ENCODE results near the gene AGTRAP. TPM values are rescaled to one million over a fixed set of nuclear protein-coding genes. Genes with fewer than 3 reads are reported as not detected.
A peak's percentile ranks its signal among the peaks of the same experiment; 100 is the strongest.

The AGTRAP gene
- total and polyA plus RNA-seq, 9 of the 15 experiments (the other 6 are each of a cell fraction or from before 2014, with no cell fraction given) = 26.8 to 105 (median 57.5) TPM

DNA sequence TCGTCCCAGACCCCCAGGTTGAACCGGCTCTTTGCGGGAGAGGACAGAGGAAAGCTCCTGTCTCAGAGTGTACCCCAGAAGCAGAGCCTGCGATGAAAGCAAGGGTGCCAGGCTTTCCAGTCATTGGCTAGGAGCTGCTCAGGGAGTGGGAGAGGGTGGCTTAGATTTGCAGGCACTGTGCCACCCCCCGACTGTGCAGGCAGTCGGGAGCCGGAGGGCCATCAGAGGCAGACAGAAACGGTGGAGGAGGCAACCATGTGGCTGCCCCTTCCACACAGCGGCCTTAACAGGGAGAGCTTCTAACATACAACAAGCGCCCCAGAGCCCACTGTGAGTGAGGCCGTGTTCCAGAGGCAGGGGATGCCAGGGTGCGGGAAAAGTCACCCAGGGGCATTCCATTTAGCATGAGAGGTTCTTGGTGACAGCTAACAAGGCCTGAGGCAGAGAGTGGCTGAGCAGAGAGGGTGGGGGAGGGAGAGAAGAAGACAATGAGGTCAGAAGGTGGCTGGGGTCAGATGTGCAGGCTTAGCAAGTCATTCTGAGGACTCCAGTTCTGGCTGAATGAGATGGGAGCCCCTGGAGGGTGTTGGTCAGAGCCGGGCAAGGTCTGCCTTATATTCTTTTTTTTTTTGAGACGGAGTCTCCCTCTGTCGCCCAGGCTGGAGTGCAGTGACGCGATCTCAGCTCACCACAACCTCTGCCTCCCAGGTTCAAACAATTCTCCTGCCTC lies 16.6 kb downstream of the AGTRAP start (continued):
- TF ChIP-seq PTTG1 (tag; IDR thresholded peaks at IDR 0.05; ENCODE audit: low read depth) (no peak), TRIM28 (IDR thresholded peaks at IDR 0.05) (no peak), KDM2B (CRISPR knock-in tag; IDR thresholded peaks at IDR 0.05) (no peak), CBFA2T2 (conservative IDR thresholded peaks at IDR 0.05) (0 out of 2 replicates have a peak, but pooled peaks have one; percentile 22), NRF1 (conservative IDR thresholded peaks at IDR 0.05 in 1 of 2, IDR thresholded peaks at IDR 0.05 in 1 of 2) (peak; percentile 29 to 36; a peak in 1 of 4 replicates), SP1 (CRISPR knock-in tag; IDR thresholded peaks at IDR 0.05) (peak; percentile 30; the same call in 1 of the 2 replicates), NR1H2 (CRISPR knock-in tag; IDR thresholded peaks at IDR 0.05) (no peak), NFATC3 (IDR thresholded peaks at IDR 0.05) (no peak), RAD21 (CRISPR knock-in tag; conservative IDR thresholded peaks at IDR 0.05 in 1 of 2, IDR thresholded peaks at IDR 0.05 in 1 of 2) (peak in 1 of 2 experiments; percentile 7; a peak in 1 of 4 replicates), MXI1 (IDR thresholded peaks at IDR 0.05; ENCODE audit: low read depth, low read length) (no peak), XRCC3 (IDR thresholded peaks at IDR 0.05) (no peak), ZNF212 (CRISPR knock-in tag; IDR thresholded peaks at IDR 0.05) (no peak), XRCC5 (IDR thresholded peaks at IDR 0.05; ENCODE audit: low read depth, low read length) (no peak), ZNF197 (CRISPR knock-in tag; IDR thresholded peaks at IDR 0.05; ENCODE audit: low read depth) (no peak), THRAP3 (IDR thresholded peaks at IDR 0.05; ENCODE audit: borderline replicate concordance) (no peak), FIP1L1 (IDR thresholded peaks at IDR 0.05; ENCODE audit: low read depth, low read length, poor library complexity, severe bottlenecking) (no peak), ZNF146 (CRISPR knock-in tag; IDR thresholded peaks at IDR 0.05; ENCODE audit: unreplicated experiment) (no peak), ZKSCAN3 (CRISPR knock-in tag; IDR thresholded peaks at IDR 0.05) (no peak)
- TF ChIP-seq, protein P1, sequence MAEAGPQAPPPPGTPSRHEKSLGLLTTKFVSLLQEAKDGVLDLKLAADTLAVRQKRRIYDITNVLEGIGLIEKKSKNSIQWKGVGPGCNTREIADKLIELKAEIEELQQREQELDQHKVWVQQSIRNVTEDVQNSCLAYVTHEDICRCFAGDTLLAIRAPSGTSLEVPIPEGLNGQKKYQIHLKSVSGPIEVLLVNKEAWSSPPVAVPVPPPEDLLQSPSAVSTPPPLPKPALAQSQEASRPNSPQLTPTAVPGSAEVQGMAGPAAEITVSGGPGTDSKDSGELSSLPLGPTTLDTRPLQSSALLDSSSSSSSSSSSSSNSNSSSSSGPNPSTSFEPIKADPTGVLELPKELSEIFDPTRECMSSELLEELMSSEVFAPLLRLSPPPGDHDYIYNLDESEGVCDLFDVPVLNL (CRISPR knock-in tag; IDR thresholded peaks at IDR 0.05; ENCODE audit: low read depth) = no peak
- TF ChIP-seq, protein P2, sequence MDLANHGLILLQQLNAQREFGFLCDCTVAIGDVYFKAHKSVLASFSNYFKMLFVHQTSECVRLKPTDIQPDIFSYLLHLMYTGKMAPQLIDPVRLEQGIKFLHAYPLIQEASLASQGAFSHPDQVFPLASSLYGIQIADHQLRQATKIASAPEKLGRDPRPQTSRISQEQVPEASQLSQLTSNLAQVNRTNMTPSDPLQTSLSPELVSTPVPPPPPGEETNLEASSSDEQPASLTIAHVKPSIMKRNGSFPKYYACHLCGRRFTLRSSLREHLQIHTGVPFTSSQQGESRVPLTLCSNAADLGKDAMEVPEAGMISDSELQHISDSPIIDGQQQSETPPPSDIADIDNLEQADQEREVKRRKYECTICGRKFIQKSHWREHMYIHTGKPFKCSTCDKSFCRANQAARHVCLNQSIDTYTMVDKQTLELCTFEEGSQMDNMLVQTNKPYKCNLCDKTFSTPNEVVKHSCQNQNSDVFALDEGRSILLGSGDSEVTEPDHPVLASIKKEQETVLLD (IDR thresholded peaks at IDR 0.05) = 0 out of 2 replicates have a peak, but pooled peaks have one; percentile 46
- TF ChIP-seq, protein P3, sequence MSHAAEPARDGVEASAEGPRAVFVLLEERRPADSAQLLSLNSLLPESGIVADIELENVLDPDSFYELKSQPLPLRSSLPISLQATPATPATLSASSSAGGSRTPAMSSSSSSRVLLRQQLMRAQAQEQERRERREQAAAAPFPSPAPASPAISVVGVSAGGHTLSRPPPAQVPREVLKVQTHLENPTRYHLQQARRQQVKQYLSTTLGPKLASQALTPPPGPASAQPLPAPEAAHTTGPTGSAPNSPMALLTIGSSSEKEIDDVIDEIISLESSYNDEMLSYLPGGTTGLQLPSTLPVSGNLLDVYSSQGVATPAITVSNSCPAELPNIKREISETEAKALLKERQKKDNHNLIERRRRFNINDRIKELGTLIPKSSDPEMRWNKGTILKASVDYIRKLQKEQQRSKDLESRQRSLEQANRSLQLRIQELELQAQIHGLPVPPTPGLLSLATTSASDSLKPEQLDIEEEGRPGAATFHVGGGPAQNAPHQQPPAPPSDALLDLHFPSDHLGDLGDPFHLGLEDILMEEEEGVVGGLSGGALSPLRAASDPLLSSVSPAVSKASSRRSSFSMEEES (CRISPR knock-in tag; IDR thresholded peaks at IDR 0.05) = no peak
